Body of pancreas (tissue), 4 donors: ENCODE results near the gene WNT7B.

Experiments used
- CTCF ChIP-seq, 7 experiments: fragments of 450-650 bp in 4 of 7; fragments of 200-600 bp in 3 of 7; sonication (generic) in 3 of 7; IDR thresholded peaks; one replicate each; pipeline ENCODE4 v1.5.1; 2016 to 2019; ENCODE audit warnings: antibody characterized with exemption in 7 of 7
- POLR2A ChIP-seq, 3 donors: fragments of 450-650 bp; IDR thresholded peaks; one replicate each; pipeline ENCODE4 v1.6.1; 2016; ENCODE audit warnings: antibody characterized with exemption in 3 of 3, mild to moderate bottlenecking in 2 of 3

GRCh38 chr22:45972091-45972888, 4.7 kb downstream of the WNT7B start:
- no peak for TF ChIP-seq CTCF (IDR thresholded peaks at IDR 0.05)
- TF ChIP-seq POLR2A (IDR thresholded peaks at IDR 0.05) = no peak
